ENCODE data around the gene PRKG1. TPM values are rescaled to one million over a fixed set of nuclear protein-coding genes. Genes with fewer than 3 reads are reported as not detected.

PRKG1 gene
- total RNA-seq, 1 experiment from 2014 or later = 0.09 TPM

- CTCF ChIA-PET = no interaction called here
- no peaks in the 10 kb centered on the region for H3K9me3 ChIP-seq
Observed at GRCh38 chr10:51924359-51924758, 850.1 kb downstream of the PRKG1 start.

GRCh38 chr10:51926337-51926736, 852.0 kb downstream of the PRKG1 start:
- no peak overlapping the region for H3K27ac Mint-ChIP-seq (ENCODE audit: unreplicated experiment)
- POLR2A ChIA-PET = no interaction called here
- Histone ChIP-seq H3K36me3 (ENCODE audit: control insufficient read depth, insufficient read depth, low read length) (no peaks in the 10 kb centered on the region), H3K27me3 (replicated peaks; ENCODE audit: control insufficient read depth, insufficient read depth, low read length) (no peaks in the 10 kb centered on the region), H3K9me3 (no peaks in the 10 kb centered on the region), H3K4me3 (ENCODE audit: low read depth, low read length) (no peak overlapping the region), H3K4me1 (no peaks in the 10 kb centered on the region)
- BruUV-seq (replicated peaks) = no TSS peak
- no peak for DNase-seq
- H3K27me3 Mint-ChIP-seq (ENCODE audit: insufficient read depth, unreplicated experiment) = no peaks in the 10 kb centered on the region
- intact Hi-C loops (cut with micrococcal nuclease; ENCODE audit: unreplicated experiment) = no loop called here
- H3K4me3 Mint-ChIP-seq (ENCODE audit: unreplicated experiment) = no peak overlapping the region
- H3K4me1 Mint-ChIP-seq (ENCODE audit: low read depth, unreplicated experiment) = no peaks in the 10 kb centered on the region
- no peaks in the 10 kb centered on the region for H3K9me3 Mint-ChIP-seq (ENCODE audit: unreplicated experiment)
- CTCF ChIA-PET = no interaction called here
- H3K36me3 Mint-ChIP-seq (ENCODE audit: insufficient read depth, unreplicated experiment) = no peaks in the 10 kb centered on the region
- TF ChIP-seq, protein P1, sequence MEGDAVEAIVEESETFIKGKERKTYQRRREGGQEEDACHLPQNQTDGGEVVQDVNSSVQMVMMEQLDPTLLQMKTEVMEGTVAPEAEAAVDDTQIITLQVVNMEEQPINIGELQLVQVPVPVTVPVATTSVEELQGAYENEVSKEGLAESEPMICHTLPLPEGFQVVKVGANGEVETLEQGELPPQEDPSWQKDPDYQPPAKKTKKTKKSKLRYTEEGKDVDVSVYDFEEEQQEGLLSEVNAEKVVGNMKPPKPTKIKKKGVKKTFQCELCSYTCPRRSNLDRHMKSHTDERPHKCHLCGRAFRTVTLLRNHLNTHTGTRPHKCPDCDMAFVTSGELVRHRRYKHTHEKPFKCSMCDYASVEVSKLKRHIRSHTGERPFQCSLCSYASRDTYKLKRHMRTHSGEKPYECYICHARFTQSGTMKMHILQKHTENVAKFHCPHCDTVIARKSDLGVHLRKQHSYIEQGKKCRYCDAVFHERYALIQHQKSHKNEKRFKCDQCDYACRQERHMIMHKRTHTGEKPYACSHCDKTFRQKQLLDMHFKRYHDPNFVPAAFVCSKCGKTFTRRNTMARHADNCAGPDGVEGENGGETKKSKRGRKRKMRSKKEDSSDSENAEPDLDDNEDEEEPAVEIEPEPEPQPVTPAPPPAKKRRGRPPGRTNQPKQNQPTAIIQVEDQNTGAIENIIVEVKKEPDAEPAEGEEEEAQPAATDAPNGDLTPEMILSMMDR (IDR thresholded peaks at IDR 0.05; ENCODE audit: insufficient read depth in 1 of 2, low read depth in 1 of 2, low read length in 1 of 2, severe bottlenecking in 1 of 2, unreplicated experiment in 1 of 2) = no peak

More at GRCh38 chr10:51924359-51924758, 850.1 kb downstream of the PRKG1 start:
- intact Hi-C loops (cut with micrococcal nuclease; ENCODE audit: unreplicated experiment) = no loop called here
- Mint-ChIP-seq H3K9me3 (ENCODE audit: unreplicated experiment) (no peaks in the 10 kb centered on the region), H3K36me3 (ENCODE audit: insufficient read depth, unreplicated experiment) (no peaks in the 10 kb centered on the region), H3K4me3 (ENCODE audit: unreplicated experiment) (no peak overlapping the region), H3K27ac (ENCODE audit: unreplicated experiment) (no peak overlapping the region), H3K4me1 (ENCODE audit: low read depth, unreplicated experiment) (peaks cover 6% of the 10 kb centered on the region), H3K27me3 (ENCODE audit: insufficient read depth, unreplicated experiment) (no peaks in the 10 kb centered on the region)
- no TSS peak for BruUV-seq (replicated peaks)
- no peak overlapping the region for H3K4me3 ChIP-seq (ENCODE audit: low read depth, low read length)
- no peaks in the 10 kb centered on the region for H3K4me1 ChIP-seq
- H3K36me3 ChIP-seq (ENCODE audit: control insufficient read depth, insufficient read depth, low read length) = no peaks in the 10 kb centered on the region
- H3K27me3 ChIP-seq (replicated peaks; ENCODE audit: control insufficient read depth, insufficient read depth, low read length) = no peaks in the 10 kb centered on the region
- DNase-seq = no peak
- TF ChIP-seq, protein P1 (IDR thresholded peaks at IDR 0.05; ENCODE audit: insufficient read depth in 1 of 2, low read depth in 1 of 2, low read length in 1 of 2, severe bottlenecking in 1 of 2, unreplicated experiment in 1 of 2) = no peak
- POLR2A ChIA-PET = no interaction called here

DNA sequence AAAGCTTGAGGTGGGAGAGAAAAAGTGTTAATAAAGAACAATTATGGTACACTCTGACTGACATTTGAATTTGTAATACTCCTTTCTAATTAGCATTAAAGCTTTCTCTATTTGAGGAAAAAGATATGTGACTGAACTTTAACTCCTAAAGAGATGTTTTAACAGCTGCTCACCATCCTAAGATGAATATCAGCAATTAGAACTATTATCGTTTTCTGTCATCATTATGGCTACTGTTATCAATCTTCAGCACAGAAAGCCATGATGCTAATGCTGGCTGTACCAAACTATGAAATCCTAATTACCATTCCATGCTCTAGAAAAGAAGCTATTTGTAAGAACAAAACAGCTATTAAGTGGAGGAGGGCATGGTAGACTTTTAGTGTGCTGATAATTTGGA, 853.9 kb downstream of the PRKG1 start:
- Histone ChIP-seq H3K4me1 (no peaks in the 10 kb centered on the region), H3K4me3 (ENCODE audit: low read depth, low read length) (no peak overlapping the region), H3K36me3 (ENCODE audit: control insufficient read depth, insufficient read depth, low read length) (no peaks in the 10 kb centered on the region), H3K9me3 (no peaks in the 10 kb centered on the region), H3K27me3 (replicated peaks; ENCODE audit: control insufficient read depth, insufficient read depth, low read length) (no peaks in the 10 kb centered on the region)
- no peak overlapping the region for H3K4me3 Mint-ChIP-seq (ENCODE audit: unreplicated experiment)
- no peak for DNase-seq
- no peaks in the 10 kb centered on the region for H3K36me3 Mint-ChIP-seq (ENCODE audit: insufficient read depth, unreplicated experiment)
- intact Hi-C loops (cut with micrococcal nuclease; ENCODE audit: unreplicated experiment) = no loop called here
- H3K27me3 Mint-ChIP-seq (ENCODE audit: insufficient read depth, unreplicated experiment) = no peaks in the 10 kb centered on the region
- no peaks in the 10 kb centered on the region for H3K4me1 Mint-ChIP-seq (ENCODE audit: low read depth, unreplicated experiment)
- POLR2A ChIA-PET = no interaction called here
- CTCF ChIA-PET = no interaction called here
- TF ChIP-seq, protein P1 (IDR thresholded peaks at IDR 0.05; ENCODE audit: insufficient read depth in 1 of 2, low read depth in 1 of 2, low read length in 1 of 2, severe bottlenecking in 1 of 2, unreplicated experiment in 1 of 2) = no peak
- H3K9me3 Mint-ChIP-seq (ENCODE audit: unreplicated experiment) = no peaks in the 10 kb centered on the region
- no peak overlapping the region for H3K27ac Mint-ChIP-seq (ENCODE audit: unreplicated experiment)
- no TSS peak for BruUV-seq (replicated peaks)

All from Caco-2 (cell line).